ENCODE data around the gene PLEKHA7. TPM values are rescaled to one million over a fixed set of nuclear protein-coding genes. Genes with fewer than 3 reads are reported as not detected.

PLEKHA7 gene
- total RNA-seq, 1 experiment from 2014 or later = 13.0 TPM

DNA sequence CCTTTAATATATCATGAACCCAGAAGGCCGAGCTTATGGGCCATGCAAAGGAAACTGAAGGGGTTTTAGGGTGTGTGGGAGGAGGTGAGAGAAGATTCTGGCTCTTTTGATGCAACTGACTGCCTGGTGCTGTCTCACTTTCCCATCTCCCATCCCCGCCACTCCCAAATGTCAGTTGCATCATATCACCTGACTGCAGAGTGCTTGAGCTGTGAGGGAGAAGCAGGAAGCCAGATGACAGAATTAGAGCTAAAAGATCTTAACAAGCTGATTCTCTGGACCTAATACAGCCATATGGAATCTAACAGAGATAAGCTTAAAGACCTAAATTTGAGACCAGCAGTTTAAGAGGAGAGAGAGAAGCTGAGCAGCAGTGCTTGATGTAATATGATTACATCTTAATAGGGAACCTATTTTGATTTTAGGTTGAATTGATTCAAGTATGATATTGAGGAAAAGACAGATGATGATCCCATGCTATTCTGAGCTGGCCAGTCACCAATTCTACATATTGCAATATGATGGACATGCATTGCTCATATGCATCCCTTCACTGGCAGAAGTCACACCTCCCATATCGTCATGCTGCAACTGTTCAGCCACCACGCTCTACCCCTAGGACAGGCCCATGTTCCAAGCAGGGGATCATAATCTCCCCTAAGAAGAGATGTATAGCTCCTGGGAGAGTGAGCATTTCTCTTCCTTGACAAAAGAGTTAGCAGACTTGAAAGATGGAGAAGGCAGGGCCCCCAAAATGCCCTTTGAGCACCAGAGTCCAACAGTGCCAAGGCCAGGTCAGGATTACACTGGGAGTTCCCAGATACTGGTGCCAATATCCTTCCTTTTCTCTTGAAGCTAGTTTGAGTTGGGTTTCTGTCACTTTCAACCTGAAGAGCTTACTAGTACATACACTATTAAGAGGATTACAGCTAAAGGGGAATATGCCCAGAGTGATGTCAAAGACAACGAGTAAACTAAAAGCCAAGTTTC lies 44.9 kb downstream of the PLEKHA7 start:
- Mint-ChIP-seq H3K27ac (no peak overlapping the region), H3K9me3 (no peaks in the 10 kb centered on the region), H3K27me3 (ENCODE audit: low read depth) (no peaks in the 10 kb centered on the region), H3K4me3 (no peak overlapping the region), H3K36me3 (no peaks in the 10 kb centered on the region), H3K4me1 (no peaks in the 10 kb centered on the region)
- ChIA-PET CTCF (no interaction called here), POLR2A (interaction anchor here (0.7 to 1.2 kb wide), 2 partner anchors 20 to 108 kb away, joined by 3 to 4 read pairs; partner anchors contain the start of gene RPS13)
- no peak for ATAC-seq
- DNase-seq (ENCODE audit: low spot score) = no peak
- TF ChIP-seq SMAD3 (CRISPR knock-in tag; IDR thresholded peaks at IDR 0.05; ENCODE audit: borderline replicate concordance) = no peak
- TF ChIP-seq MXD4 (CRISPR knock-in tag; IDR thresholded peaks at IDR 0.05; ENCODE audit: borderline replicate concordance) = no peak
- TF ChIP-seq GABPB1 (CRISPR knock-in tag; IDR thresholded peaks at IDR 0.05) = no peak
- TF ChIP-seq ZNF416 (CRISPR knock-in tag; IDR thresholded peaks at IDR 0.05) = no peak
- no peak for TF ChIP-seq EMX1 (CRISPR knock-in tag; IDR thresholded peaks at IDR 0.05)
- TF ChIP-seq ETV6 (CRISPR knock-in tag; IDR thresholded peaks at IDR 0.05) = no peak
- no peak for TF ChIP-seq SMAD4 (CRISPR knock-in tag; IDR thresholded peaks at IDR 0.05)
- TF ChIP-seq E2F4 (CRISPR knock-in tag; IDR thresholded peaks at IDR 0.05; ENCODE audit: borderline replicate concordance, low read depth) = no peak
- TF ChIP-seq, protein P1, sequence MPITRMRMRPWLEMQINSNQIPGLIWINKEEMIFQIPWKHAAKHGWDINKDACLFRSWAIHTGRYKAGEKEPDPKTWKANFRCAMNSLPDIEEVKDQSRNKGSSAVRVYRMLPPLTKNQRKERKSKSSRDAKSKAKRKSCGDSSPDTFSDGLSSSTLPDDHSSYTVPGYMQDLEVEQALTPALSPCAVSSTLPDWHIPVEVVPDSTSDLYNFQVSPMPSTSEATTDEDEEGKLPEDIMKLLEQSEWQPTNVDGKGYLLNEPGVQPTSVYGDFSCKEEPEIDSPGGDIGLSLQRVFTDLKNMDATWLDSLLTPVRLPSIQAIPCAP (CRISPR knock-in tag; IDR thresholded peaks at IDR 0.05) = no peak
- no peak for TF ChIP-seq IRF2 (CRISPR knock-in tag; IDR thresholded peaks at IDR 0.05; ENCODE audit: borderline replicate concordance, low read depth)
- no peak for TF ChIP-seq ESRRA (CRISPR knock-in tag; IDR thresholded peaks at IDR 0.05; ENCODE audit: borderline replicate concordance)
- no peak for TF ChIP-seq NR3C1 (CRISPR knock-in tag; conservative IDR thresholded peaks at IDR 0.05; ENCODE audit: low read depth)
- TF ChIP-seq USF2 (CRISPR knock-in tag; IDR thresholded peaks at IDR 0.05) = no peak
- no peak for TF ChIP-seq CBFB (CRISPR knock-in tag; IDR thresholded peaks at IDR 0.05; ENCODE audit: low read depth)
- TF ChIP-seq ELF4 (CRISPR knock-in tag; IDR thresholded peaks at IDR 0.05; ENCODE audit: low read depth) = no peak

- ATAC-seq = no peak
- H3K4me3 Mint-ChIP-seq = no peak overlapping the region
- TF ChIP-seq JAZF1 (CRISPR knock-in tag; IDR thresholded peaks at IDR 0.05) (no peak), ZNF138 (CRISPR knock-in tag; conservative IDR thresholded peaks at IDR 0.05) (no peak), NR3C1 (CRISPR knock-in tag; conservative IDR thresholded peaks at IDR 0.05; ENCODE audit: low read depth) (no peak), ZBTB21 (CRISPR knock-in tag; IDR thresholded peaks at IDR 0.05; ENCODE audit: borderline replicate concordance) (no peak)
- H3K4me1 Mint-ChIP-seq = no peaks in the 10 kb centered on the region
- no peaks in the 10 kb centered on the region for H3K36me3 Mint-ChIP-seq
- H3K9me3 Mint-ChIP-seq = no peaks in the 10 kb centered on the region
- CTCF ChIA-PET = no interaction called here
- DNase-seq (ENCODE audit: low spot score) = no peak
- POLR2A ChIA-PET = no interaction called here
- no peaks in the 10 kb centered on the region for H3K27me3 Mint-ChIP-seq (ENCODE audit: low read depth)
- no peak overlapping the region for H3K27ac Mint-ChIP-seq
These were observed 46.0 kb downstream of the PLEKHA7 start for GRCh38 chr11:16968196-16968595.

GRCh38 chr11:16966930-16967671 lies 47.1 kb downstream of the PLEKHA7 start:
- ChIA-PET CTCF (no interaction called here), POLR2A (no interaction called here)
- Mint-ChIP-seq H3K4me3 (no peak overlapping the region), H3K27me3 (ENCODE audit: low read depth) (no peaks in the 10 kb centered on the region), H3K4me1 (no peaks in the 10 kb centered on the region), H3K36me3 (no peaks in the 10 kb centered on the region), H3K27ac (no peak overlapping the region), H3K9me3 (no peaks in the 10 kb centered on the region)
- DNase-seq (ENCODE audit: low spot score) = no peak
- ATAC-seq = no peak
- no peak for TF ChIP-seq HMGA2 (CRISPR knock-in tag; IDR thresholded peaks at IDR 0.05)
- TF ChIP-seq ZBTB21 (CRISPR knock-in tag; IDR thresholded peaks at IDR 0.05; ENCODE audit: borderline replicate concordance) = no peak
- no peak for TF ChIP-seq ZNF425 (CRISPR knock-in tag; conservative IDR thresholded peaks at IDR 0.05)
- no peak for TF ChIP-seq ATF3 (CRISPR knock-in tag; conservative IDR thresholded peaks at IDR 0.05)
- TF ChIP-seq NFYB (CRISPR knock-in tag; conservative IDR thresholded peaks at IDR 0.05; ENCODE audit: low read depth) = no peak
- TF ChIP-seq FOXP1 (CRISPR knock-in tag; IDR thresholded peaks at IDR 0.05; ENCODE audit: borderline replicate concordance) = no peak
- no peak for TF ChIP-seq GRHL2 (CRISPR knock-in tag; IDR thresholded peaks at IDR 0.05; ENCODE audit: insufficient replicate concordance, severe bottlenecking)
- no peak for TF ChIP-seq NR3C1 (CRISPR knock-in tag; conservative IDR thresholded peaks at IDR 0.05; ENCODE audit: low read depth)
- TF ChIP-seq EMX1 (CRISPR knock-in tag; IDR thresholded peaks at IDR 0.05) = no peak
- TF ChIP-seq, protein P2, sequence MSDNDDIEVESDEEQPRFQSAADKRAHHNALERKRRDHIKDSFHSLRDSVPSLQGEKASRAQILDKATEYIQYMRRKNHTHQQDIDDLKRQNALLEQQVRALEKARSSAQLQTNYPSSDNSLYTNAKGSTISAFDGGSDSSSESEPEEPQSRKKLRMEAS (CRISPR knock-in tag; IDR thresholded peaks at IDR 0.05) = no peak

Data from WTC11 (cell line).